ENCODE results near the gene FAM227B. TPM values are rescaled to one million over a fixed set of nuclear protein-coding genes. Genes with fewer than 3 reads are reported as not detected.

Gene FAM227B
- total and polyA plus RNA-seq, 10 donors = 4.1 to 7.5 (median 5.2) TPM

GRCh38 chr15:49435174-49435573 lies 185.4 kb downstream of the FAM227B start:
- no peak for DNase-seq
- 74 to 89% (median 79%) methylated on average over 1 of the region's 1 CpG for WGBS, 5 donors
- intact Hi-C loops (cut with DNase I; ENCODE audit: low total_unique reads) = no loop called here

GRCh38 chr15:49430046-49430445 lies 190.6 kb downstream of the FAM227B start:
- WGBS, 5 donors = 73 to 87% (median 86%) methylated on average over 1 of the region's 1 CpG
- Histone ChIP-seq H3K27me3 (replicated peaks in 1 of 7) (no peaks in the 10 kb centered on the region), H3K36me3 (no peaks in the 10 kb centered on the region), H3K9me3 (no peaks in the 10 kb centered on the region), H3K4me1 (no peaks in the 10 kb centered on the region), H3K27ac (no peak overlapping the region), H3K4me3 (no peak overlapping the region)
- TF ChIP-seq POLR2AphosphoS5 (IDR thresholded peaks at IDR 0.05) (no peak), POLR2A (IDR thresholded peaks at IDR 0.05) (no peak), CTCF (IDR thresholded peaks at IDR 0.05 in 8 of 11, conservative IDR thresholded peaks at IDR 0.05 in 3 of 11) (no peak)
- intact Hi-C loops (cut with DNase I; ENCODE audit: low total_unique reads) = no loop called here
- DNase-seq = no peak

More at GRCh38 chr15:49435174-49435573, 185.4 kb downstream of the FAM227B start:
- no peaks in the 10 kb centered on the region for H3K9me3 ChIP-seq
- TF ChIP-seq POLR2A (IDR thresholded peaks at IDR 0.05) = no peak
- no peak for TF ChIP-seq POLR2AphosphoS5 (IDR thresholded peaks at IDR 0.05)
- no peak for TF ChIP-seq CTCF (IDR thresholded peaks at IDR 0.05 in 8 of 11, conservative IDR thresholded peaks at IDR 0.05 in 3 of 11)
- no peak overlapping the region for H3K27ac ChIP-seq
- H3K4me1 ChIP-seq = peaks cover 0 to 13% (median 5%) of the 10 kb centered on the region in 6 donors
- H3K27me3 ChIP-seq (replicated peaks in 1 of 7) = no peaks in the 10 kb centered on the region
- H3K36me3 ChIP-seq = no peaks in the 10 kb centered on the region
- H3K4me3 ChIP-seq = no peak overlapping the region

- Histone ChIP-seq H3K9me3 (no peaks in the 10 kb centered on the region), H3K4me3 (no peak overlapping the region), H3K36me3 (no peaks in the 10 kb centered on the region), H3K4me1 (no peaks in the 10 kb centered on the region), H3K27ac (no peak overlapping the region), H3K27me3 (replicated peaks in 1 of 7) (no peaks in the 10 kb centered on the region)
- 85 to 93% (median 91%) methylated on average over 5 of the region's 5 CpGs for WGBS, 5 donors
- intact Hi-C loops (cut with DNase I; ENCODE audit: low total_unique reads) = no loop called here
- TF ChIP-seq CTCF (IDR thresholded peaks at IDR 0.05 in 8 of 11, conservative IDR thresholded peaks at IDR 0.05 in 3 of 11) (no peak), POLR2AphosphoS5 (IDR thresholded peaks at IDR 0.05) (no peak), POLR2A (IDR thresholded peaks at IDR 0.05) (no peak)
- DNase-seq = no peak
These were observed 192.1 kb downstream of the FAM227B start for GRCh38 chr15:49428409-49429095.

GRCh38 chr15:49427372-49427771 lies 193.2 kb downstream of the FAM227B start:
- DNase-seq = no peak
- H3K27ac ChIP-seq = no peak overlapping the region
- no peaks in the 10 kb centered on the region for H3K9me3 ChIP-seq
- no peak overlapping the region for H3K4me3 ChIP-seq
- peaks cover 0 to 2% (median 0%) of the 10 kb centered on the region in 6 donors for H3K4me1 ChIP-seq
- H3K27me3 ChIP-seq (replicated peaks in 1 of 7) = no peaks in the 10 kb centered on the region
- TF ChIP-seq CTCF (IDR thresholded peaks at IDR 0.05 in 8 of 11, conservative IDR thresholded peaks at IDR 0.05 in 3 of 11) (no peak), POLR2A (IDR thresholded peaks at IDR 0.05) (no peak), POLR2AphosphoS5 (IDR thresholded peaks at IDR 0.05) (no peak)
- intact Hi-C loops (cut with DNase I; ENCODE audit: low total_unique reads) = no loop called here
- H3K36me3 ChIP-seq = no peaks in the 10 kb centered on the region

Data from spleen (tissue), 11 donors.